Aorta (tissue), 5 donors: ENCODE data around the gene JPT2. TPM values are rescaled to one million over a fixed set of nuclear protein-coding genes. Genes with fewer than 3 reads are reported as not detected.
"Not testable (repeated sequence)": the region's sequence is repeated elsewhere in the genome, so short reads cannot be mapped to it uniquely, and the experiment has no call there.

ENCODE experiments used
- ATAC-seq: fragments of 200-7000 bp; cut with Tn5 transposase; one replicate; pipeline ENCODE4 v1.9.1; 2022; ENCODE audit warnings: moderate library complexity; ENCODE audit not compliant: low FRiP score
- DNase-seq, 2 donors: peaks; one replicate each; pipeline ENCODE4 v3.0.0-alpha.2; 2020
- H3K27ac ChIP-seq, 2 donors: one replicate each; pipeline ENCODE4 v1.5.1; 2013; ENCODE audit warnings: low read length in 2 of 2, mild to moderate bottlenecking in 2 of 2, moderate library complexity in 2 of 2, control low read depth in 1 of 2, inconsistent platforms in 1 of 2, low read depth in 1 of 2
- H3K27me3 ChIP-seq, 2 donors: one replicate each; pipeline ENCODE4 v1.6.1; 2013; ENCODE audit warnings: control low read depth in 1 of 2, low read length in 1 of 2, mild to moderate bottlenecking in 1 of 2, moderate library complexity in 1 of 2; ENCODE audit not compliant: insufficient read depth in 2 of 2, control insufficient read depth in 1 of 2
- H3K36me3 ChIP-seq, 2 donors: one replicate each; pipeline ENCODE4 v1.6.1; 2013; ENCODE audit warnings: control low read depth in 1 of 2, low read length in 1 of 2, mild to moderate bottlenecking in 1 of 2; ENCODE audit not compliant: insufficient read depth in 2 of 2, control insufficient read depth in 1 of 2
- H3K4me1 ChIP-seq, 2 donors: one replicate each; pipeline ENCODE4 v1.6.1; 2013; ENCODE audit warnings: low read length in 2 of 2, control low read depth in 1 of 2, mild to moderate bottlenecking in 1 of 2, moderate library complexity in 1 of 2; ENCODE audit not compliant: insufficient read depth in 2 of 2, control insufficient read depth in 1 of 2
- H3K4me3 ChIP-seq, 2 donors: one replicate each; pipeline ENCODE4 v1.5.1; 2013; ENCODE audit warnings: low read length in 2 of 2, control low read depth in 1 of 2, mild to moderate bottlenecking in 1 of 2
- H3K9me3 ChIP-seq: one replicate; pipeline ENCODE4 v1.6.1; 2013; ENCODE audit warnings: mild to moderate bottlenecking, low read length; ENCODE audit not compliant: control insufficient read depth
- WGBS, 2 donors: extraction: QIAGEN DNeasy Blood & Tissue Kit; methylation state at CpG; one replicate each; pipeline ENCODE4 v1.1.7; 2013; 5-methylcytosine and 5-hydroxymethylcytosine counted together
- intact Hi-C, 2 donors: fragments of 100-400 bp; cut with DNase I; formaldehyde crosslinking; loops; one replicate each; pipeline versions ENCODE4 v1.14.2 to v1.15.0; 2022
- polyA plus RNA-seq, 2 donors: library from polyadenylated mRNA; stranded (reverse); fragments of 200-250 nt; gene quantifications; one replicate each; pipeline ENCODE4 v1.2.3, GENCODE V29; 2013
- total RNA-seq, 2 donors: library from RNA; stranded (reverse); fragmentation: NEBNext Ultra II Directional; extraction: Animal tissue kit (Norgen Biotek cat#: 25700); gene quantifications; one replicate each; pipeline ENCODE4 v1.2.1, GENCODE V29; 2021
- donor health status: healthy with polysubstance abuse.
- donor health status: Bipolar disorder and iron deficiency.
- donor health status: DM: no; HTN: no; CAD: no.
- donor health status: DM: no; HTN: no; CAD: no.
- donor health status: DM: yes; HTN: yes; CAD: no.

Gene JPT2
- total and polyA plus RNA-seq, 4 donors = 14.2 to 30.8 (median 22.0) TPM

DNA sequence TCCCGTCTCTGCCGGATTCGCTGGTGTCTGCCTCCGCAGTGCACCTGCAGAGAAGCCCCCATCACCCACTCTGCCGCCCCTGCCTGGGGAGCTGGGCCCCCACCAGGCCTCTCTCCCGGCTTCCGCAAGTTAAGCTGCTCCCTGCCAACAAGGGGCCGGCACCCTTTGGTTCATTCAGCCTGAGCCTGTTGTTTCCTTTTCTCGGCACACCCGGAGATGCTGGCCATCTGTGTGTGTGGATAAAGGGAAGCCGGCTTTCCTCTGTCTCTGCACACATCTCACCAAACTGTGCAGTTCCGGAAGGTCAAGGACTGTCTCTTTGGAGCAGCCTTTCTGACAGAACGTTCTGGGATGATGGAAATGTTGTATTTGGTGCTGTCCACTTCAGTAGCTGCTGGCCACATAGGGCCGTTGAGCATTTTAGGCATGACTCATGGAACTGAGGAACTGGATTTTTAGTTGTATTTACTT is 34.7 kb downstream of the JPT2 start:
- ATAC-seq (no peak), DNase-seq (no peak)
- H3K27me3 ChIP-seq = no peaks in the 10 kb centered on the region
- intact Hi-C loops = no loop called here
- no peak overlapping the region for H3K27ac ChIP-seq
- H3K4me3 ChIP-seq = no peak overlapping the region
- no peaks in the 10 kb centered on the region for H3K36me3 ChIP-seq
- 72 to 76% methylated on average over 14 of the region's 14 CpGs for WGBS, 2 donors
- H3K4me1 ChIP-seq = no peaks in the 10 kb centered on the region
- H3K9me3 ChIP-seq = no peaks in the 10 kb centered on the region

DNA sequence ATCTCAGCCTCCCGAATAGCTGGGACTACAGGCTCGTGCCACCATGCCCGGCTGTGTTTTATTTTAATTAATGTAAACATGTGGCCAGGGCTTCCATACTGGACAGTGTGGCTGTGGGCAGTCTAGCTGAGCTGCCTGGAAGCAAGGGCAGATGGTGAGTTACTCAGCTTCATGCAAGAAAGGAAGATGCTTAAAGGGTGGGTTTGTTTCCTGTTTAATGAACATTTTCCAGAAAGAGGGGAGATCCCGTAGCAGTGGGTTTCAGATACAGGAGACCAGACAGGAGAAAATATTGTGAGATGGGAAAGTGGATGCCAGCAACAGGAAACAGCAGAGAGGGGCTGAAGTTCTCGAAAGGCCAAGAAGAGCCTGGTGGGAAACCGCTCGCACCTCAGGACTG is 35.3 kb downstream of the JPT2 start:
- ATAC-seq (no peak), DNase-seq (no peak)
- no peak overlapping the region for H3K27ac ChIP-seq
- H3K4me1 ChIP-seq = no peaks in the 10 kb centered on the region
- intact Hi-C loops = no loop called here
- no peaks in the 10 kb centered on the region for H3K9me3 ChIP-seq
- no peaks in the 10 kb centered on the region for H3K36me3 ChIP-seq
- H3K4me3 ChIP-seq = no peak overlapping the region
- WGBS, 2 donors = 80 to 81% methylated on average over 7 of the region's 7 CpGs
- H3K27me3 ChIP-seq = no peaks in the 10 kb centered on the region

DNA sequence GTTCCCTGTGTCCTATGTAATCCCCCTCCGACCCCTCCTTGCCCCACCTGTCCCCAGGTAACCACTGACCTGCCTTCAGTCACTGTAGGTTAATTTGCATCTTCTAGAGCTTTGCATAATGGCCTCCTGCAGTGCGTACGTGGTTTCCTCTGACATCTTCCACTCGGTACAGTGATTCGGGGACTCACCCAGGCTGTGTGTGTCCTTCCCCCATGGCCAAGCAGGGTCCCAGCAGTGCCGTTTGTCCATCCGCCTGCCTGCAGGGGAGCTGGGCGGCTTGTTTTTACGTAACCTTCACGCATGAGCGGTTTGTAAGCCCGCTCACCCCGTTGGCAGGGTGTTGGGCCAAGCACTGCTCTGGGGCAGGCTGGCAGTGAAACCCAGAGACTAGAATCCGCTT is 35.9 kb downstream of the JPT2 start:
- Histone ChIP-seq H3K4me1 (no peaks in the 10 kb centered on the region), H3K9me3 (no peaks in the 10 kb centered on the region), H3K27ac (no peak overlapping the region), H3K4me3 (no peak overlapping the region), H3K27me3 (no peaks in the 10 kb centered on the region), H3K36me3 (no peaks in the 10 kb centered on the region)
- intact Hi-C loops = no loop called here
- no peak for DNase-seq
- WGBS, 2 donors = 74 to 76% methylated on average over 14 of the region's 14 CpGs
- ATAC-seq = no peak

DNA sequence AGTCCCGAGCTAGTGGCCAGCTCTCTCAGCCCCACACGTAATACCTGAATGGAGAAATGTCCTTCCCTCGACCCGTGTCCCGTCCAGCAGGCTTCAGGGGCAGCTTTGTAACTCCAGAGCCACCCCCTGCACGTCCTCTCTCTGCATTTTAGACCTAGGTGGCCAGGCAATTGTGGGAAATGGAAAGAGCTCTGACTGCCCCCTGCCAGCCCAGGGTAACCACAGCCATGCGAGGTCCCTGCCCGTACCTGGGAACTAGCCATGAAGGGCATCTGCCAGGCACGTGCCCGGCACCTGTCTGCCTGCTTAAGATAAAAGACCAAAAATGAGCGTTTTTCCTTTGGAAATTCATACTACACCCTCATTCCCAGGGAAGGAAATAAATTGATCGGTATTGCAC is 37.1 kb downstream of the JPT2 start:
- Histone ChIP-seq H3K36me3 (no peaks in the 10 kb centered on the region), H3K4me3 (no peak overlapping the region), H3K27ac (no peak overlapping the region), H3K27me3 (no peaks in the 10 kb centered on the region), H3K9me3 (no peaks in the 10 kb centered on the region), H3K4me1 (no peaks in the 10 kb centered on the region)
- ATAC-seq (no peak), DNase-seq (no peak)
- intact Hi-C loops = no loop called here
- WGBS, 2 donors = 89 to 93% methylated on average over 12 of the region's 12 CpGs

DNA sequence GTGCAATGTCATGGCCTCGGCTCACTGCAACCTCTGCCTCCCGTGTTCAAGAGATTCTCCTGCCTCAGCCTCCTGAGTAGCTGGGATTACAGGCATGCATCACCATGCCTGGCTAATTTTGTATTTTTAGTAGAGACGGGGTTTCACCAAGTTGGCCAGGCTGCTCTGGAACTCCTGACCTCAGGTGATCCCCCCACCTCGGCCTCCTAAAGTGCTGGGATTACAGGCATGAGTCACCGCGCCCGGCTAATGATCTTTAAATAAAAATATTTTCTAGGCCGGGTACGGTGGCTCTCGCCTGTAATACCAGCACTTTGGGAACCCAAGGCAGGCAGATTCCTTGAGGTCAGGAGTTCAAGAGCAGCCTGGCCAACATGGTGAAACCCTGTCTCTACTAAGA is 40.2 kb downstream of the JPT2 start:
- H3K4me3 ChIP-seq, H3K36me3 ChIP-seq, H3K27ac ChIP-seq, H3K4me1 ChIP-seq, ATAC-seq, DNase-seq, intact Hi-C loops, H3K9me3 ChIP-seq, H3K27me3 ChIP-seq: not testable (repeated sequence)
- WGBS, 2 donors = 81 to 87% methylated on average over 10 of the region's 10 CpGs

DNA sequence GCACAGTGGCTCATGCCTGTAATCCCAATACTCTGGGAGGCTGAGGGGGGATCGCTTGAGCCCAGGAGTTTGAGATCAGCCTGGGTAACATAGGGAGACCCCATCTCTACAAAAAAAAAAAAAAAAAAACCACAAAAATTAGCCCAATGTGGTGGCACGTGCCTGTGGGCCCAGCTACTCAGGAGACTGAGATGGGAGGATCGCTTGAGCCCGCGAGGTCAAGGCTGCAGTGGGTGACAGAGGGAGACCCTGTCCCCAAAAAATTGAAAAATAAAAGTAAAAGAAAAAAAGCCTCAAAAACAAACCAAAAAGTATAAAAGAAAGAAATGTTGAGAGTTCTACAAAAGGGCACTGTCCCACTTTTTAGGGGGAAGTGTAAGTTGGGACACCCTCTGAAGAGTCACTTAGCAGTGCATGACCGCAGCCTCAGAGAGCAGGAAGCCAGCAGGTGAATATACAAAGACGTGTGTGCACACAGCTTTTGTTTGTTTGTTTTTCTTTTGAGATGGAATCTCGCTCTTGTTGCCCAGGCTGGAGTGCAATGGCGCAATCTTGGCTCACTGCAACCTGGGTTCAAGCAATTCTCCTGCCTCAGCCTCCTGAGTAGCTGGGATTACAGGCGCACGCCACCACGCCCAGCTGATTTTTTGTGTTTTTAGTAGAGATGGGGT is 41.6 kb downstream of the JPT2 start:
- H3K36me3 ChIP-seq, DNase-seq, H3K9me3 ChIP-seq, H3K27ac ChIP-seq, H3K27me3 ChIP-seq, intact Hi-C loops, H3K4me3 ChIP-seq, H3K4me1 ChIP-seq, ATAC-seq: not testable (repeated sequence)
- WGBS, 2 donors = 89% methylated on average over 12 of the region's 12 CpGs

DNA sequence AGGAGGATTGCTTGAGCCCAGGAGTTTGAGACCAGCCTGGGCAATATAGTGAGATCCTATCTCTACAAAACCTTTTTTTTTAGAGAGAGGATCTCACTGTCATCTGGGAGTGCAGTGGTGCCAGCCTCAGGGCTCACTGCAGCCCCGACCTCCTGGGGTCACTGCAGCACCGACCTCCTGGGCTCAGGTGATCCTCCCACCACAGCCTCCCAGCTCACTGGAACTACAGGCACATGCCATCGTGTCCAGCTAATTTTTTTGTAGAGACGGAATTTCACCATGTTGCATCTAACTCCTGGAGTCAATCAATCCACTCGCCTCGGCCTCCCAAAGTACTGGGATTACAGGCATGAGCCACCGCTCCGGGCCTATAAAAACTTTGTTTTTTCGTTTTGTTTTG is 43.3 kb downstream of the JPT2 start:
- 93 to 94% methylated on average over 9 of the region's 9 CpGs for WGBS, 2 donors
- intact Hi-C loops = no loop called here
- ATAC-seq (no peak), DNase-seq (no peak)
- Histone ChIP-seq H3K4me1 (no peaks in the 10 kb centered on the region), H3K36me3 (peaks cover 0 to 3% of the 10 kb centered on the region in 2 donors), H3K4me3 (no peak overlapping the region), H3K9me3 (no peaks in the 10 kb centered on the region), H3K27me3 (no peaks in the 10 kb centered on the region), H3K27ac (no peak overlapping the region)

DNA sequence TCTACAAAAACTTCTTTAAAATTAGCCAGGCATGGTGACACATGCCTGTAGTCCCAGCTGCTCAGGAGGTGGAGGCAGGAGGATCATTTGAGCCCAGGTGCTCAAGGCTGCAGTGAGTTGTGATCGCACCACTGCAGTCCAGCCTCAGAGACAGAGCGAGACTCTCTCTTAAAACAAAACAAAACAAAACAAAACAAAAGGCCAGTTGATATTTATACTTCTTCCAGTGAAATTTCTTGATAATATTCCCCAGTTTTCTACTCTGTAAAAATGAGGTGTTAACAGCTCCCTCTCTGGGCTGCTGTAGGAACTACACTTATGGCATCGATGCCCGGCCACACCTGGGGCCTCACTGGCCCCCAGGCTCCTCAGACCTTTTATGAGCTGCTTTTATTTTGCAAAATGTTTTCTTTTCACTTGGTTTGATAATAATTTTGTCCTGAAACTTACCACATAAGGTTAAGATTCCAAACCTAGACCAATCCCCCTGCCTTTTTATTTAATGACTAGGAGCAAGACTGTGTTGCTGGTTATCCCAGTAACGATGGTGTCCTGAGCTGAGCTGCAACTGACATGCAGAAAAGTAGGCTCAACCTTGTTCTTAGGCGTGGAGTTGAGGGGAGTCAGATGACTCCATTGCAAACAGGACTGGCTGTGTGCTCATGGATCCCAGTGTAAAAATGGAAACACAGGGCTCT is 45.5 kb downstream of the JPT2 start:
- Histone ChIP-seq H3K4me1 (no peaks in the 10 kb centered on the region), H3K27me3 (no peaks in the 10 kb centered on the region), H3K36me3 (peaks cover 0 to 3% of the 10 kb centered on the region in 2 donors), H3K27ac (no peak overlapping the region), H3K9me3 (no peaks in the 10 kb centered on the region), H3K4me3 (no peak overlapping the region)
- ATAC-seq (no peak), DNase-seq (no peak)
- 49 to 50% methylated on average over 6 of the region's 6 CpGs for WGBS, 2 donors
- intact Hi-C loops = no loop called here

DNA sequence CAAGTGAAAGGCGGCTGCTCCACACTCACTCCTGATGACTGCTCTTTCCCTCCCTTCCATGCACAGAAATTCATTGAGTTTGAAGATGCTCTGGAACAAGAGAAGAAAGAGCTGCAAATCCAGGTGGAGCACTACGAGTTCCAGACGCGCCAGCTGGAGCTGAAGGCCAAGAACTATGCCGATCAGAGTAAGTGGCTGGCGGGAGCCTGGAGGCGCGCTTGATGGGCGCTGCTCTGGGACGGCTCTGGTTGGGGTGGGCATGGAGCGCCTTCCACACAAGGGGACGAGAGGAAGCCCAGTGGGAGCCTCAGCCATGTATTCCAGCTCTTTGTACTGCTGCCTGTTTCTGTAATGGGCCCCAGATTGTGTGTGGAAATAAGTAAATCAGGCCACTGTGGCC is 46.4 kb downstream of the JPT2 start:
- H3K27ac ChIP-seq = no peak overlapping the region
- no peak overlapping the region for H3K4me3 ChIP-seq
- H3K27me3 ChIP-seq = no peaks in the 10 kb centered on the region
- H3K9me3 ChIP-seq = no peaks in the 10 kb centered on the region
- DNase-seq (no peak), ATAC-seq (no peak)
- intact Hi-C loops = no loop called here
- no peaks in the 10 kb centered on the region for H3K4me1 ChIP-seq
- 91% methylated on average over 10 to 12 of the region's 12 CpGs for WGBS, 2 donors
- H3K36me3 ChIP-seq = peaks cover 0 to 3% of the 10 kb centered on the region in 2 donors
